Kidney glomerular epithelial cell (primary cell): ENCODE measurements around the gene PKNOX1.
"Not testable (repeated sequence)": the region's sequence is repeated elsewhere in the genome, so short reads cannot be mapped to it uniquely, and the experiment has no call there.

Experiments used
- DNase-seq: peaks from one replicate; lab custom pipeline; 2025; lab: John Stamatoyannopoulos, UW

The PKNOX1 gene

GRCh38 chr21:43053112-43053511, 78.8 kb downstream of the PKNOX1 start:
- not testable (repeated sequence) for DNase-seq

GRCh38 chr21:43062955-43063664, 88.7 kb downstream of the PKNOX1 start:
- not testable (repeated sequence) for DNase-seq

GRCh38 chr21:43064265-43064917, 90.0 kb downstream of the PKNOX1 start:
- not testable (repeated sequence) for DNase-seq

- DNase-seq: not testable (repeated sequence)
These were observed 91.6 kb downstream of the PKNOX1 start for GRCh38 chr21:43065991-43066390.

- DNase-seq: not testable (repeated sequence)
These were observed 92.3 kb downstream of the PKNOX1 start for GRCh38 chr21:43066690-43067089.

GRCh38 chr21:43068065-43068464, 93.7 kb downstream of the PKNOX1 start:
- not testable (repeated sequence) for DNase-seq

- not testable (repeated sequence) for DNase-seq
These were observed 95.3 kb downstream of the PKNOX1 start for GRCh38 chr21:43069682-43070081.

GRCh38 chr21:43072742-43073141, 98.4 kb downstream of the PKNOX1 start:
- DNase-seq: not testable (repeated sequence)

GRCh38 chr21:43074401-43075169, 100.2 kb downstream of the PKNOX1 start:
- not testable (repeated sequence) for DNase-seq

GRCh38 chr21:43075170-43076022, 101.0 kb downstream of the PKNOX1 start, which contains the start of gene CBS:
CBS (minus strand) TSS chr21:43075835; CDS start chr21:43072193, 3,642 bp downstream.
- not testable (repeated sequence) for DNase-seq

- DNase-seq: not testable (repeated sequence)
These were observed 101.8 kb downstream of the PKNOX1 start for GRCh38 chr21:43076023-43076637.

- DNase-seq: not testable (repeated sequence)
These were observed 102.3 kb downstream of the PKNOX1 start for GRCh38 chr21:43076643-43077042.

- DNase-seq: not testable (repeated sequence)
These were observed 108.4 kb downstream of the PKNOX1 start for GRCh38 chr21:43082587-43083300.
